GM23338 (cell line): ENCODE results near the gene PLIN4. TPM values are rescaled to one million over a fixed set of nuclear protein-coding genes. Genes with fewer than 3 reads are reported as not detected.

Experiments
- ATAC-seq: fragments of 200-7000 bp; cut with Tn5 transposase; 3 replicates; pipeline ENCODE4 v1.9.1; 2020
- DNase-seq: peaks from one replicate; pipeline ENCODE4 v3.0.0-alpha.2; 2015; ENCODE audit warnings: low spot score
- H2AFZ ChIP-seq: fragments of 200-600 bp; sonication (generic); 2 replicates; pipeline ENCODE4 v1.8.0; 2016; ENCODE audit warnings: antibody characterized with exemption, mild to moderate bottlenecking, moderate library complexity
- H3F3A ChIP-seq: fragments of 200-600 bp; sonication (generic); replicated peaks from 2 replicates; pipeline ENCODE4 v1.8.0; 2017; ENCODE audit warnings: antibody characterized with exemption, mixed run types, low read depth
- H3K27ac ChIP-seq: fragments of 200-600 bp; sonication (generic); 2 replicates; pipeline ENCODE4 v1.6.1; 2016; ENCODE audit warnings: low read depth
- H3K27me3 ChIP-seq: fragments of 200-600 bp; sonication (generic); 2 replicates; pipeline ENCODE4 v1.8.0; 2016; ENCODE audit warnings: mild to moderate bottlenecking, mixed run types, moderate library complexity; ENCODE audit not compliant: insufficient read depth
- H3K36me3 ChIP-seq: fragments of 200-600 bp; sonication (generic); 2 replicates; pipeline ENCODE4 v1.8.0; 2016; ENCODE audit warnings: mild to moderate bottlenecking; ENCODE audit not compliant: insufficient read depth
- H3K4me1 ChIP-seq: fragments of 200-600 bp; sonication (generic); 2 replicates; pipeline ENCODE4 v1.8.0; 2016; ENCODE audit warnings: mild to moderate bottlenecking, moderate library complexity; ENCODE audit not compliant: insufficient read depth
- H3K4me2 ChIP-seq: fragments of 200-600 bp; sonication (generic); 2 replicates; pipeline ENCODE4 v1.7.1; 2017; ENCODE audit warnings: mixed run types
- H3K4me3 ChIP-seq: fragments of 200-600 bp; sonication (generic); 2 replicates; pipeline ENCODE4 v1.6.1; 2016; ENCODE audit warnings: mixed run types
- H3K79me2 ChIP-seq: fragments of 200-600 bp; sonication (generic); replicated peaks from 2 replicates; pipeline ENCODE4 v1.8.0; 2017; ENCODE audit warnings: mild to moderate bottlenecking; ENCODE audit not compliant: insufficient read depth
- H3K9me2 ChIP-seq: fragments of 200-600 bp; sonication (generic); 2 replicates; pipeline ENCODE4 v1.8.0; 2017; ENCODE audit not compliant: insufficient read depth
- H4K20me1 ChIP-seq: fragments of 200-600 bp; sonication (generic); replicated peaks from 2 replicates; pipeline ENCODE4 v1.8.0; 2017; ENCODE audit warnings: mild to moderate bottlenecking; ENCODE audit not compliant: insufficient read depth
- H3K27ac Mint-ChIP-seq: 2 replicates; pipeline ENCODE4 v1.8.0; 2020; ENCODE audit warnings: inconsistent platforms, mild to moderate bottlenecking, moderate library complexity, mixed read lengths
- H3K27me3 Mint-ChIP-seq: 3 replicates; pipeline ENCODE4 v1.8.0; 2022; ENCODE audit warnings: low read depth, mild to moderate bottlenecking, moderate library complexity, mixed read lengths, inconsistent platforms; ENCODE audit not compliant: insufficient read depth, poor library complexity
- H3K36me3 Mint-ChIP-seq: 3 replicates; pipeline ENCODE4 v1.8.0; 2021; ENCODE audit warnings: low read depth, mild to moderate bottlenecking, inconsistent platforms, moderate library complexity, mixed read lengths
- H3K4me1 Mint-ChIP-seq: 3 replicates; pipeline ENCODE4 v1.8.0; 2020; ENCODE audit warnings: mild to moderate bottlenecking, inconsistent platforms, mixed read lengths
- H3K4me3 Mint-ChIP-seq: 3 replicates; pipeline ENCODE4 v1.8.0; 2021; ENCODE audit warnings: moderate library complexity, mild to moderate bottlenecking, inconsistent platforms, mixed read lengths
- H3K9me3 Mint-ChIP-seq: 3 replicates; pipeline ENCODE4 v1.8.0; 2020; ENCODE audit warnings: moderate library complexity, mild to moderate bottlenecking, inconsistent platforms, mixed read lengths
- CREB1 ChIP-seq: fragments of 250-450 bp; sonication (Bioruptor Pico); IDR thresholded peaks from 2 replicates; pipeline ENCODE4 v1.5.0; 2020; ENCODE audit warnings: low read depth, mild to moderate bottlenecking, moderate library complexity
- EZH2 ChIP-seq: fragments of 200-600 bp; sonication (generic); IDR thresholded peaks from one replicate; pipeline ENCODE4 v1.8.0; 2017; ENCODE audit warnings: antibody characterized with exemption, mild to moderate bottlenecking, low read depth; ENCODE audit not compliant: unreplicated experiment
- EZH2phosphoT487 ChIP-seq: fragments of 200-600 bp; sonication (generic); IDR thresholded peaks from one replicate; pipeline ENCODE4 v1.8.1; 2018; ENCODE audit warnings: antibody characterized with exemption; ENCODE audit not compliant: unreplicated experiment
- JUNB ChIP-seq: IDR thresholded peaks from one replicate; pipeline ENCODE4 v1.6.1; 2016; ENCODE audit warnings: antibody characterized with exemption; ENCODE audit not compliant: unreplicated experiment
- NANOG ChIP-seq: IDR thresholded peaks from 2 replicates; pipeline ENCODE4 v1.6.1; 2016; ENCODE audit warnings: antibody characterized with exemption, borderline replicate concordance
- POLR2AphosphoS5 ChIP-seq: IDR thresholded peaks from 2 replicates; pipeline ENCODE4 v1.6.1; 2016; ENCODE audit warnings: antibody characterized with exemption, low read depth
- REST ChIP-seq: IDR thresholded peaks from one replicate; pipeline ENCODE4 v1.6.1; 2018; ENCODE audit warnings: antibody characterized with exemption; ENCODE audit not compliant: unreplicated experiment
- STAT1 ChIP-seq: IDR thresholded peaks from one replicate; pipeline ENCODE4 v1.6.1; 2016; ENCODE audit warnings: antibody characterized with exemption; ENCODE audit not compliant: unreplicated experiment
- ZNF114 ChIP-seq: fragments of 250-450 bp; sonication (Bioruptor Pico); IDR thresholded peaks from 2 replicates; pipeline ENCODE4 v1.5.0; 2020; ENCODE audit warnings: mild to moderate bottlenecking, moderate library complexity
- ZNF331 ChIP-seq: fragments of 250-450 bp; sonication (Bioruptor Pico); IDR thresholded peaks from 2 replicates; pipeline ENCODE4 v1.5.0; 2020; ENCODE audit warnings: low read depth, mild to moderate bottlenecking, moderate library complexity
- ZNF462 ChIP-seq: fragments of 250-450 bp; sonication (Bioruptor Pico); IDR thresholded peaks from 2 replicates; pipeline ENCODE4 v1.5.0; 2020; ENCODE audit warnings: mild to moderate bottlenecking, moderate library complexity
- polyA plus RNA-seq: library from polyadenylated mRNA; unstranded; fragments of >200 nt; fragmentation: Nextera tagmentation; extraction: Ambion mirVana; gene quantifications from 2 replicates; pipeline ENCODE4 v1.2.1, GENCODE V29; 2016
- total RNA-seq: library from RNA; depleted of rRNA; stranded (reverse); fragments of >200 nt; shearing (Covaris generic); gene quantifications from 2 replicates; pipeline ENCODE4 v1.2.3, GENCODE V29; 2014
- TF ChIP-seq, protein P1 (sequence below): IDR thresholded peaks from 2 replicates; pipeline ENCODE4 v1.6.1; 2016; ENCODE audit warnings: antibody characterized with exemption
- TF ChIP-seq, protein P2 (sequence below), 2 experiments: fragments of 200-600 bp in 1 of 2; sonication (generic) in 1 of 2; conservative IDR thresholded peaks; 2 replicates each; pipeline versions ENCODE4 v1.5.1 to v1.6.1; 2016 to 2017; ENCODE audit warnings: antibody characterized with exemption in 2 of 2, low read depth in 2 of 2, mild to moderate bottlenecking in 2 of 2, moderate library complexity in 1 of 2

The PLIN4 gene
- total and polyA plus RNA-seq, 2 experiments from 2014 or later: 0.19 to 0.59 TPM

- Mint-ChIP-seq H3K4me1 (peaks cover 4% of the 10 kb centered on the region), H3K27ac (no peak overlapping the region), H3K9me3 (peaks cover 3% of the 10 kb centered on the region; the same call in 2 of the 3 replicates), H3K27me3 (peaks cover 45% of the 10 kb centered on the region), H3K36me3 (peaks cover 2% of the 10 kb centered on the region; the same call in 1 of the 3 replicates), H3K4me3 (no peak overlapping the region)
- no peak overlapping the region for H3K4me3 ChIP-seq
- no peaks in the 10 kb centered on the region for H3K79me2 ChIP-seq
- H3F3A ChIP-seq: no peaks in the 10 kb centered on the region
- no peak for DNase-seq
- H3K4me1 ChIP-seq: no peaks in the 10 kb centered on the region
- H4K20me1 ChIP-seq: no peaks in the 10 kb centered on the region; the same call in 1 of the 2 replicates
- H2AFZ ChIP-seq: no peak overlapping the region
- no peak overlapping the region for H3K27ac ChIP-seq
- H3K36me3 ChIP-seq: no peaks in the 10 kb centered on the region
- ATAC-seq: no peak
- TF ChIP-seq REST: no peak
- TF ChIP-seq POLR2AphosphoS5: no peak
- TF ChIP-seq STAT1: no peak
- no peak for TF ChIP-seq CREB1 (CRISPR knock-in tag)
- TF ChIP-seq NANOG: no peak
- TF ChIP-seq, protein P1, sequence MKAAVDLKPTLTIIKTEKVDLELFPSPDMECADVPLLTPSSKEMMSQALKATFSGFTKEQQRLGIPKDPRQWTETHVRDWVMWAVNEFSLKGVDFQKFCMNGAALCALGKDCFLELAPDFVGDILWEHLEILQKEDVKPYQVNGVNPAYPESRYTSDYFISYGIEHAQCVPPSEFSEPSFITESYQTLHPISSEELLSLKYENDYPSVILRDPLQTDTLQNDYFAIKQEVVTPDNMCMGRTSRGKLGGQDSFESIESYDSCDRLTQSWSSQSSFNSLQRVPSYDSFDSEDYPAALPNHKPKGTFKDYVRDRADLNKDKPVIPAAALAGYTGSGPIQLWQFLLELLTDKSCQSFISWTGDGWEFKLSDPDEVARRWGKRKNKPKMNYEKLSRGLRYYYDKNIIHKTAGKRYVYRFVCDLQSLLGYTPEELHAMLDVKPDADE: no peak
- no peak for TF ChIP-seq ZNF114 (CRISPR knock-in tag)
- TF ChIP-seq, protein P2, sequence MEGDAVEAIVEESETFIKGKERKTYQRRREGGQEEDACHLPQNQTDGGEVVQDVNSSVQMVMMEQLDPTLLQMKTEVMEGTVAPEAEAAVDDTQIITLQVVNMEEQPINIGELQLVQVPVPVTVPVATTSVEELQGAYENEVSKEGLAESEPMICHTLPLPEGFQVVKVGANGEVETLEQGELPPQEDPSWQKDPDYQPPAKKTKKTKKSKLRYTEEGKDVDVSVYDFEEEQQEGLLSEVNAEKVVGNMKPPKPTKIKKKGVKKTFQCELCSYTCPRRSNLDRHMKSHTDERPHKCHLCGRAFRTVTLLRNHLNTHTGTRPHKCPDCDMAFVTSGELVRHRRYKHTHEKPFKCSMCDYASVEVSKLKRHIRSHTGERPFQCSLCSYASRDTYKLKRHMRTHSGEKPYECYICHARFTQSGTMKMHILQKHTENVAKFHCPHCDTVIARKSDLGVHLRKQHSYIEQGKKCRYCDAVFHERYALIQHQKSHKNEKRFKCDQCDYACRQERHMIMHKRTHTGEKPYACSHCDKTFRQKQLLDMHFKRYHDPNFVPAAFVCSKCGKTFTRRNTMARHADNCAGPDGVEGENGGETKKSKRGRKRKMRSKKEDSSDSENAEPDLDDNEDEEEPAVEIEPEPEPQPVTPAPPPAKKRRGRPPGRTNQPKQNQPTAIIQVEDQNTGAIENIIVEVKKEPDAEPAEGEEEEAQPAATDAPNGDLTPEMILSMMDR (conservative IDR thresholded peaks at IDR 0.05; ENCODE audit: low read depth in 2 of 2): no peak
- TF ChIP-seq EZH2: no peak
- TF ChIP-seq ZNF331: no peak
- TF ChIP-seq EZH2phosphoT487: no peak
- TF ChIP-seq JUNB: no peak
- TF ChIP-seq ZNF462: no peak
- no peak overlapping the region for H3K4me2 ChIP-seq
- H3K9me2 ChIP-seq: no peaks in the 10 kb centered on the region
- H3K27me3 ChIP-seq: peaks cover 31% of the 10 kb centered on the region; the same call in 1 of the 2 replicates
These were observed 732 bp downstream of the PLIN4 start for GRCh38 chr19:4517451-4518057.
